HG02870 (cell line): ENCODE data around the gene FHIT.
A peak's percentile ranks its signal among the peaks of the same experiment; 100 is the strongest.

ENCODE experiments used
- ATAC-seq: cut with Tn5 transposase; IDR thresholded peaks from one replicate; pipeline ENCODE4 v1.9.1; 2021; ENCODE audit warnings: mild to moderate bottlenecking, moderate library complexity; ENCODE audit not compliant: unreplicated experiment

The FHIT gene

DNA sequence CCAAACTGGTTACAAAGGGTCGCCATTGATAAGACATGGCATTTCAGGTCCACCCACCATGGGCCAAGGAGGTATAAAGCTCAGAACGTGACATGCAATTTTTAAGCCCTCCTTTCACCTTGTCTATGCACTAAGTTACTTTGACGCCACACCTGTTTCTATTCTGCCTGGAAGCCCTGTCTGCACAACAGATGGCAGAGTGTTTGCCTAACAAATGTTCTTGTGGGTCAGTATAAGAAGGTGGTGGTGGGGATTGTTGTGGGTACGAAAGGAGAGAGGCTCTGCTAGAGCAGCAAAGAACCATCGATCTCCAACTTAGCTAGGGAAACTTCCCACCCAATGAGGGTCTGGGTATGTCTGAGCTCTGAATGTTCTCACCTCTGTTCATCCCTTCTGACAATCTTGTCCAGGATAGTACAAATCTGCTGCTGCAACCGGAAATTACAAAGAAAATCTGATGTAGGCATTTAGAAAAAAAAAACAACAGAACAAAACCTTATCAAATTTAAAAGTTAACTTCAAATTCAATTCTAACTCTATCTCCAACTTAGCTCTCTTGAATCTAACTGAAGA is 1256.4 kb downstream of the FHIT start:
- ATAC-seq: no peak

DNA sequence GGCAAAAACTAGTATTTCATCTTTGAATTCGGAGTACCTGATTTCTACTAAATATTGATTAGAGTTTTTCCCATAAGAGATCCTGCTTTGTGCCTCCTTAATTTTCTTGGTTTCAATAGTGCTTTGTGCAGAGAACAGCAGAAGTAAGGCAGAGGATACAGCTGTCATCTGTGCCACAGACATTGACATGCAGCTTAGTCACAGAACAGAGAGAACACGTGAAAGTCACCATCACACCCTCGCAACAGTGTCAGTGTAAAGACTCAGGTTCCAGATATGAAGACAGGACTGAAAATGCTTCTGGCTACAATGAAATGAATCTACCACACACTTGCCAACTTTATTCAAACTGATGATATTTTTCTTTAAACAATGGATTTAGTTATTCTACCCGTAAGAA is 1258.7 kb downstream of the FHIT start:
- ATAC-seq: no peak

DNA sequence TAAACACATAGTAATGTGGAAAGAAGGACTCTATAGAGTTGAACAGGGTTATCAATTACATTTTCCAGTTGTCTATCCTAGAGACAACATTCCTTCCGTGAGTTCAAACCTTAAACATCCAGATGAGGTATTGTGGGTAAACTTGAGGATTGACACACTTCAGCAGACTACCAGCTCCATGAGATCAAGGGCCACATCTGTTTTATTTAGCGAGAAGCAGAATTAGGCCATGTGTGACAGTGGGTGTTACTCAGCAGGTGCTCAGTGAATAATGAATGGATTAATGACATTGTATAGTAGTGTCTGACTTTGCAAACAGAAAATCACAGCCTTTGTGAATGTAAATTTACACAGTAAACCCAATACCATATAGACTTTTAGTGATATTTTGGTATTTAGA is 1260.3 kb downstream of the FHIT start:
- ATAC-seq: no peak

DNA sequence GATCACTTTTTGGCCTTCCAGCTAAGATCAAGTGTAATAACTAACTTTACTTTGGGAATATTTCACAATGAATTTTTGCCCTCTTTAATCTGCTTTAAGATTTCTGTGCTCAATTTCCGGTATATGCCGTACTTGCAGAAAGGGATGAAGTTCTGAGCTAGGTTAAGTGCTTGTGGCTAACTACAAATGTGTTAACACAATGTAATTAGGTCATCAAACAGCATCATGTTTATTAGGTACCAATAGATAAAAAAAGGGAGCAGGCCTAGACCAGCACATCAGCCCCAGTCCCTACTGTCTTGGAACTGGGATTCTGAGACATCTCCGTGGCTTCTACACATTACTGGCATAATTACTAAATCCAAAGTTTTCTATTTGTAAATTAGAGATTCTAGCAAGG is 1268.7 kb downstream of the FHIT start:
- no peak for ATAC-seq

DNA sequence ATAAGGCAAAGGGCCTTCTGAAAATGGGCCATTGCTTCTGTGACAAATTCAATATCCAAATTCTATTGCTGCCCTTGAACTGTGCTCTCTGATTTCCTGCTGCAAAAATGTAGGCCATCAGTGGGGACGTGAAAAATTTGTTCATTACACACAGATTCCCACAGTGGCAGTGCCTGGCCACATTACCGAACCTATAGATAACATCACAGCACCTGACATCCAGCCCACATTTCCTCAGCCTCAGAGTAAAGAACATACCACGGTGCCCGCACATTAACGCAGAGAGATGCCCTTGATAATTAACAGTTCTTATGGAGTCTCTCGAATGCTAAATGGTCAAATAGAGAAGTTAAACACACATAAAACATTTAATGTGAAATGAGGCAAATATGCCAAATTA is 1269.9 kb downstream of the FHIT start:
- ATAC-seq: no peak

DNA sequence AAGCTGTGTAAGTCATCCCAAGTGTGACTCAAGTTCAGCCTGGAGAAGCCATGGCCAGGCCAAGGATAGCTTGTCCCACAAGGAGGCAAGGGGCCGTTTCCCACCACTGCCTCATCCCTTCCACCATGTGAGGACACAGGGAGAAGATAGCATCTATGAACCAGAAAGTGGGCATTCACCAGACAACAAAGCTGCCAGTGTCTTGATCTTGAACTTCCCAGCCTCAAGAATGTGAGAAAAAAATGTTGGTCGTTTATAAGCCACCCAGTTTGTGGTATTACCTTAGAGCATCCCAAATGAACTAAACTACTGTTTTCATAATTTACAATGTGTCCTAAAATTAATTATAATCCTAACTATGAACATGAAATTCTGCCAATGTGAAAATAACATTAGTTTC is 1270.7 kb downstream of the FHIT start:
- ATAC-seq: no peak

DNA sequence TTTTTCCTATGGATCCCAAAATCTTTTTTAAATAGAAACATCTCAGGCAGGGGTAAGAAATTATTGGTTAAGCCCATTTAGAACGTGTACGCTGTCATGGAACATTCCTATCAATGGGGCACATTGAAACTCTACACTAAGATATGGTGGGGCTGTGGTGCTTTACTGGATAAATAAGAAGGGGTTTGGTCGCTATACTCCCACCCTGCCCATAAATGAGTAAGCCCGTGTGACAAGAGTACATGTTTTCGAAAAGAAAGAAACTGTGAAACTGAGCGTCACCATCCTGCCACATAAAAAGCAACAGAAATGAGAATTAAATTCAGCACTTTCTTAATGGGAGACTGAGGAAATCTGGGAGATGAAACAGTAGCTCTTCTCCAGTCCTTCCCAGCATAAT is 1271.7 kb downstream of the FHIT start:
- no peak for ATAC-seq

DNA sequence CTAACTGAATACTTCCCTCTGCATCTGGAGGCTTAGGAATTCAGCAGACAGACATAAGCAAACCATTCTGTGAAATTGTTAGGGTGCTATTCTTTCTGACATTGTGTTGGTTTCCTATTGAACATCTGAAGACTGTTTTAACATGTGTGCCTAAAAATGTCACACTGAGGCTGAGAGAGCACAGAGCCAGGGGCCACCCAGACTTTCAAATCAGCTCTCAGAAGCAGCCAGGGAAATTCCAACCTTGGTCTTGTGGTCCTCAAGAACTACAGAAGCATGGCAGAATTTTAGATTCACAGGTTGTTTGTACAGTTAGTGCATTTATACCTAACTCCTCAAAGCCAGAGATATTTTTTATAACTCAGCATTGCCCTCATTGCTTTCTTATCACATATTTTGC is 1272.3 kb downstream of the FHIT start:
- ATAC-seq: peak; percentile 92

DNA sequence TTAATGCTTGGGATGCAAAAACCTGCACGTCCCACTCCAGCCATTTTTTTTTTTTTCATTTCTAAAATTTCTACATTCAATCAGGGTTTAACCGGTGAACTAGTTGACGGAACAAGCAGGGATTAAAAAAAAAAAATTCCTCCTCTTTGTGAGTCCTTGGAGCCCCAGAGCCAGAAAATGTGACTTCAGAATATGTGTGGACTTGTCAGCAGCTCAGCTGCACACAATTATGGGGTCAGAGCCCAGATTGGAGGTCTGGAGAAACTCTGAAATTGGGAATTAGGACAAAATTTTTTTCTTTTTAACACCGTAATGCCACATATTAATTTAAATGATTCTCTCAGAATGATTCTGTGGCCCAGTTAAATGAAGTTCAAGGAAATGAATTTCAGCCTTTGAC is 1280.5 kb downstream of the FHIT start:
- no peak for ATAC-seq

DNA sequence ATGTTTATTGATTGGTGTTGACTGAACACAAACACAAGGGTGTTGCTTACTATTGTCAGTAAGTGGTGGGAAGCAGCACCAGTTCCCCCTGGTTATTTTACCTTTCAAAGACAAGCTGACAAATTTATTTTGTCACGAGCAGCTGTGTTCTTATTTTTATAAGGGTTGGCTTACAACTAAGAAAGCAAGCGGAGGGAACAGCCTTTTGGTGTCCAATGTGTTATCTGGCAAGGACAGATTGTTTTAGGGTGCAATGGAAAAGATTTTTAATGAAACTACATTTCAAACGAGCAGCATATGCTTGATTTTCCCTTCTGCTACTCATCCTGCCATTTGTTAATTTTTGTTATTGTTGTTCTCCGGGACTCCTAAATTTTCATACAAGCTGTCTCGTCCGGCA is 1280.9 kb downstream of the FHIT start:
- no peak for ATAC-seq

DNA sequence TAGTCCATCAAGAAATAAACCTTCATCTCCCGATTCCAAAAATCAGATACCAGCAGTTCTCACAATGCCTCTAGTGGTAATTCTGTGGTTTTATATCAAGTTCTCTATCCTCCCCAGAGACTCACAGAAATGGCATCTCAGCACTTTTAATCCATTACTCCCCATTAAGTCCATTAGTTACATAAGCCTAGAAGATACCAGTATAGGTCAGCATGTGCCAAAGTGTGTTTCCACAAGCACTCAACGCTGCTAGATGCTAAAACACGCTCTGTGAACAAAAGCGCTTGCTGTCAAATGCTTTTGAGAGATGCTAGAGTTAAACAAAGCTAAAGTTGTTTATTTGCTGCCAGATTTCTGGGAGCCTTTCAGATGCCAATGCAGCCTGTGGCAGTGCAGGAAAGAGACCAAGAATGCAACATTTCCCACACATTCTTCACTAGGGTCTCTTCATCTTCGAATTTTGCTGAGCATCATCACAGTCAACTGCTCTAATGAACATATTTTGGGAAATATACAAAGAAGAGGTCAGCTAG is 1282.7 kb downstream of the FHIT start:
- ATAC-seq: no peak

DNA sequence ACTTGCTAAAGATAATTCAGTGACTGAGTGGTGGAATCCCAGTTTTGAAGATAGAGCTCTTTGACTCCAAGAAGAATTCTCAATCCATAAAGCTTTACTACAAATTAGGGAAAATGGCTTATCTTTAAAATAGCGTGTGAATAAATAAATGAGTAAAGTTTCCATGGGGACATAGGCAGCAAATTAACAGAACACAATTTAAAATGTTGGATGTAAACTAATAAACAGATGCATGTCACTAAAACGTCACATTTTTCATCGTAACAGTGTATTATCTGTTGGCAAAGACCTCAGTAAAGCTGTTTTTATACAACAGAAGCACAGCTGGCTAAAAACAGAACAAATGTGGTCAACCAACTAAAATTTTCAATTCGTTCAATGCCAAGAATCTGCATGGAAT is 1287.6 kb downstream of the FHIT start:
- no peak for ATAC-seq

DNA sequence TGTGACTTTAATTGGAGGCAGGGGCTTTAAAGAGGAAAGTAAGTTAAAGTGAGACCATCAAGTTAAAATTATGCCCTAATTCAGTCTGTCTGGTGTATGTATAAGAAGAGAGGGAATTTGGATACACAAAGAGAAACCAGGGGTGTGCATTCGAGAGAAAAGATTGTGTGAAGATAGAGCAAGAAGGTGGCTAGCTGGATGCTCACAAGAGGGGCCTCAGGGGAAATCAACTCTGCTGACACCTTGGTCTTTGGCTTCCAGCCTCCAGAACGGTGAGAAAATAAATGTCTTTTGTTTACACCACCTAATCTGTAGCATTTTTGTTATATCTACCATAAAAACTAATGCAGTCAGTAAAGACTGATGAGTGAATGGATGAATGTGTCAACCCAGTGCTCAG is 1294.1 kb downstream of the FHIT start:
- ATAC-seq: no peak

DNA sequence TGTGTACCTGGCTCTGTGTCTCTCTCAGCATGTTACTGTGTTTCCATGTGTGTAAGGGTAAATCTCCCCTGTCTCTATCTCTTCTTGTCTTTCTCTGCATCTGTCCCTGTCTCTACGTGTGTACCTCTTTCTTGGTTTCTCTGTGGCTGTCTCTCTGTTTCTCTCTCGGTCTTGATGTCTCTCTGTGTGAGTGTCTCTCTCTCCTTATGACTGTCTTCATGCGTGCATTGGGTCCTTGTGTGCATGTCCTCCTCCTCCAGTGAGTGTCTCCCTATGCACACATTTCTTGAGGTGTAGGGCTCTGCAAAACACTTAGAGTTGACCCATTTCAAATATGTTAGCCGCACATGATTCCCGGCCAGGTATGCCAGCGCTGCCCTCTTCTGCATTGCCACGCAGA is 1298.1 kb downstream of the FHIT start:
- peak; percentile 70 for ATAC-seq

DNA sequence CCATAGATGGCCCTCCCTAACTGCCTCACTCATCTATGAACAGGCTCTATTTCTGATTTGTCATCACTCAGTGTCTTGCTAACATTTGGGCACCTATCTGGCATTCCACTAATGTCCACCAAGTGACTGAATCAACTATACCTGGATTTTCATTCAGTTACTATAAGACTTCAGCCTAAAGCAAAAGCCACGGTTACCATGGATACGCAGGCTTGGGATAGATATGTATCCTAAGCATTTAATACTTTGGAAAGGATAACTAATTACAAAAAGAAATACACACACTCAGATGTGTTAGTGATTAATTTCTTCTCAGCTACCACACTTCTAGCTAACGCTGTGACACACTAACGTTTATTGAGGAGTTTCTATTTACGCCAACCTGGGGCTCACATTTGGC is 1301.9 kb downstream of the FHIT start:
- no peak for ATAC-seq

DNA sequence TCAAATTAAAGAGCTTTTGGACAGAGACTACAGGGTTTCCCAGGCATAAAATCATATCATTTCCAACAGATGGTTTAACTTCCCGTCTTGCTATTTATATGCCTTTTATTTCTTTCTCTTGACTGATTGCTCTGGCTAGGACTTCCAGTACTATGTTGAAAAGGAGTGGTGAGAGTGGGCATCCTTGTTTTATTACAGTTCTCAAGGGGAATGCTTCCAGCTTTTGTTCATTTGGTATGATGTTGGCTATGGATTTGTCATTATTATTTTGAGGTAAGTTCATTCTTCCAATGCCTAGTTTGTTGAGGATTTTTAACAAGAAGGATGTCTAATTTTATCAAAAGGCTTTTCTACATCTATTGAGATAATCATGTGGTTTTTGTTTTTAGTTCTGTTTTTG is 1304.9 kb downstream of the FHIT start:
- ATAC-seq: no peak

DNA sequence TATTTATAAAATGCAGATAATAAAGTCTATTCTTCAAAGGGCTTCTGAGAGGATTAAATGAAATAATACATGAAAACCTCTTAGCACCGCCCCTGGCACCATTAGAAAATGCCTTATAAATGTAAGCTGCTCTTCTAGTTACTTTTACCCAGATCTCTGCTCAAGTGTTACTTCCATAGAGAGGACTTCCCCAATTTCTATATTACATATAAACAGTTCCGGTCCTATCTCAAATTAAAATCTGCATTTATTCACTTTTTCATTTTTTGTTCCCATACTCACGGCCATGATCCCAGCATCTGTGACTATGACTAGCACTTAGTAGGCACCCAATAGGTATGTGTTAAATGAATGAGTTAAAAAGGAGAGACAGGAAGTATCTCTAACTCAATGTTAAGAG is 1310.5 kb downstream of the FHIT start:
- ATAC-seq: no peak

DNA sequence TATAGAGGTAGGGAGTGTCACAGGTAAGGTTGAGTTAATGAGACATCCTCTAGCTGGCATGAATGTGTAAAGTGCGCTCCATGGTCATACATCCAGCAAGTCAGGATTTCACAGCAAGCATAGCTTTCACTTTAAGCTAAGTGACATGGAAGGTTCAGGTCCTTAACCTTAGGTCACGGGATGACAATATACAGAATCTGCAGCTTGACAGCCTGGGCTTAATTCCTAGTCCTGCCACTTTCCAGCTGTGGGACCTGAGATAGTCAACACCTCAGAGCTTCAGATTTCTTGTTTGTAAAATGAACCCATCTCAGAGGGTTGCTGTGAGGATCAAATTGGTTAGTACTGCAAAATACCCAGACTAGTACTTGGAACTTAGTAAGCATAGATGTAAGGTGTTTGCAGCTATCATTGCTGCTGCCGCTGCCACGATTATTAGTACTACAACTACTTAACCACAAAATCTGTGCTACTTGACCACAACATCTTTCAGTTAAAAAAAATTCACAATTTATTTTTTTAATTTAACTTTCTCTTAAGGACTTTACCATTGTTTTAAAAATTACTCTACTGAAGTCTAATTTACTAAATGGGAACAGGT is 1311.3 kb downstream of the FHIT start:
- ATAC-seq: no peak

DNA sequence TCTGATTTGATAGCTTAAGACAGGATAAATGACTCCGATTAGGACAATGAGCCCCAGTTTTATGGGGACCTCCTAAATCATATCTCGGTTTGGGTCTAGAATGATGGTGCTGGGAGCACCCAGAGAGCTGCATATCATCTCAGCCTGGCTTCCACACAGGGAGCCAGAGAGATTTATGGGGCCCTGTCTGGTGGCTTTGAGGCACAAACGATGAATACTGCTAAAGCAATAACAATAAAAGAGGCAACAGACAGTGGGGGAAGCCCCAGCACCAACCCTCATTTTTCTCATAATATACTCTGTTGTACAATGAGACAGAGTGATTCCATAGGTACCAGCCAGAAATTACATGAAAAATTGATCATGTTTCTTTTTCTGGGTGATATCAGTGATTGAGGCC is 1312.4 kb downstream of the FHIT start:
- no peak for ATAC-seq

DNA sequence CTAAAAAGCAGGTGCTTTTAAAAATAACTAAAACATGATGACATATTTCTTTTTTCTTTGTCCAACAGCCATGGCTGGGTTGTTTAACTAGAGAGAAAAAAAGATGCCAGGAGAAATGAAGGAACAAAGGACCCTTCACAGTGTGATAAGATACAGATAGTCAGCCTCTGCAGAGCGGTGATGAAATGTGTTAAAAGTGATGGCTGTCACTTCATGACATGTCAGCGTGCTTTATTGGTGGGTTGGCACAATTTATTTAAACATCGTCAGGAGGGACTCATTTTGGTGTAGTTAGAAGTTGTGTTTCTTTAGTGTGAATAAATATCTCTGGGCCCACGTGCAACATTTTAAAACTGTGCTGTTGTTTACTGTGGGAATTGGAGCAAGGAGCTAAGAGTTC is 1314.1 kb downstream of the FHIT start:
- no peak for ATAC-seq

DNA sequence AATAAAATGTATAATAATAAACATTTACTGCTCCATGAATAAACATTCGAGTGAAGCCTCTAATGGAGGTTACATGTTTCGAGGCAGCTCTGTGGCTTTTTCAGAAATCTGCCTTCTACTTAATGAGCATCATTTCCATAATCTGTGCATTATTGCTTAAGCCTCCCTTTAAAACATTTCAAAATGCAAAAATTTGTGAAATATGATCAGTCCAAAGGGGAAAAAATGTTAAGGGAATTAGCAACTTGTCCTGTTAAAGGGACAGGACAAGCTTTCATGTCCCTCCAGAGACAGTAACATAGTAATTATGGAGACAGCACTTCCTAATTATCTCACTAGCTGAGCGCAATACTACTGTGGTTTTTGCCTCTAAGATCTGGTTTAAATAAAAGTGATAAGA is 1314.8 kb downstream of the FHIT start:
- no peak for ATAC-seq

DNA sequence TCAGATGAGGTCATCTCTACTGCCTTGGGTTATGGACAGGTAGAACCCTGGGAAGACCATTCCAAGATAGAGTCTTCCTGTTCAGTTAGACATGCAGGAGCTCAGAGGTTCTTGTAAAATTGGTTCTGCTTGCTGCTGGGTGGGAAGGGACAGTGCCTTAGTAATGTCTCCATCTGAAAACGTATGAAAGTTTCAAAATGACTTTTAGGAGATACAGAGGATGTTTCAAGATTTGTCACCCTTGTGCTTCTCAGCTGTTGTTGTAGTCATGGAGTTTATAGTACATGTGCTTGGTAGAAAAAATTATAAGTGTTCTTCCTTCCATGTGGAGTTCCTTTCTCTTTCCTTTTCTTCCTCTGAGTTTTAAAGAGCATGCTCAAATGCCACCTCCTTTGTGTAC is 1316.2 kb downstream of the FHIT start:
- ATAC-seq: peak; percentile 100

DNA sequence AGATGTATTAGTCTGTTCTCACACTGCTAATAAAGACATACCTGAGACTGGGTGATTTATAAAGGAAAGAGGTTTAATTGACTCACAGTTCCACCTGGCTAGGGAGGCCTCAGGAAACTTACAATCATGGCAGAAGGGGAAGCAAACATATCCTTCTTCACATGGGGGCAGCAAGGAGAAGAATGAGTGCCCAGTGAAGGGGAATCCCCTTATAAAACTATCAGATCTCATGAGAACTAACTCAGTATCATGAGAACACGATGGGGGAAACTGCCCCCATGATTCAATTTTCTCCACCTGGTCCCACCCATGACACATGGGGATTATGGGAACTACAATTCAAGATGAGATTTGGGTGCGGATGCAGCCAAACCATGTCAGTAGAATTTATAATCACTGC is 1316.7 kb downstream of the FHIT start:
- peak; percentile 18 for ATAC-seq
